C4-2B (cell line): ENCODE data around the gene ATP6V0A4.

ENCODE experiments used
- ZFX ChIP-seq: fragments of 450-650 bp; IDR thresholded peaks from 2 replicates; pipeline ENCODE4 v1.6.1; 2017
- TF ChIP-seq, protein P1 (sequence below): fragments of 450-650 bp; conservative IDR thresholded peaks from 2 replicates; pipeline ENCODE4 v1.5.1; 2017; ENCODE audit warnings: mild to moderate bottlenecking

GRCh38 chr7:138785587-138786437 is 12.2 kb downstream of the ATP6V0A4 start:
- TF ChIP-seq, protein P1, sequence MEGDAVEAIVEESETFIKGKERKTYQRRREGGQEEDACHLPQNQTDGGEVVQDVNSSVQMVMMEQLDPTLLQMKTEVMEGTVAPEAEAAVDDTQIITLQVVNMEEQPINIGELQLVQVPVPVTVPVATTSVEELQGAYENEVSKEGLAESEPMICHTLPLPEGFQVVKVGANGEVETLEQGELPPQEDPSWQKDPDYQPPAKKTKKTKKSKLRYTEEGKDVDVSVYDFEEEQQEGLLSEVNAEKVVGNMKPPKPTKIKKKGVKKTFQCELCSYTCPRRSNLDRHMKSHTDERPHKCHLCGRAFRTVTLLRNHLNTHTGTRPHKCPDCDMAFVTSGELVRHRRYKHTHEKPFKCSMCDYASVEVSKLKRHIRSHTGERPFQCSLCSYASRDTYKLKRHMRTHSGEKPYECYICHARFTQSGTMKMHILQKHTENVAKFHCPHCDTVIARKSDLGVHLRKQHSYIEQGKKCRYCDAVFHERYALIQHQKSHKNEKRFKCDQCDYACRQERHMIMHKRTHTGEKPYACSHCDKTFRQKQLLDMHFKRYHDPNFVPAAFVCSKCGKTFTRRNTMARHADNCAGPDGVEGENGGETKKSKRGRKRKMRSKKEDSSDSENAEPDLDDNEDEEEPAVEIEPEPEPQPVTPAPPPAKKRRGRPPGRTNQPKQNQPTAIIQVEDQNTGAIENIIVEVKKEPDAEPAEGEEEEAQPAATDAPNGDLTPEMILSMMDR, result no peak
- no peak for TF ChIP-seq ZFX
